GM13976 (cell line): ENCODE data around the gene MED8.
"Not testable (repeated sequence)": the region's sequence is repeated elsewhere in the genome, so short reads cannot be mapped to it uniquely, and the experiment has no call there.

Experiments
- DNase-seq: peaks from one replicate; pipeline ENCODE4 v3.0.0; 2012; ENCODE audit warnings: low spot score
- in situ Hi-C: fragments of 300-500 bp; cut with MboI; formaldehyde crosslinking; loops from one replicate; pipeline ENCODE4 v1.12.0; 2022; ENCODE audit warnings: low sequenced_read_pairs, mixed read lengths, inconsistent platforms; ENCODE audit not compliant: unreplicated experiment
- TF ChIP-seq, protein P1 (sequence below): IDR thresholded peaks from 2 replicates; pipeline ENCODE4 v1.5.1; 2012; ENCODE audit warnings: borderline replicate concordance, mild to moderate bottlenecking; ENCODE audit not compliant: insufficient read depth; ENCODE audit errors: extremely low read depth, missing control alignments, control extremely low read depth

MED8 gene

DNA sequence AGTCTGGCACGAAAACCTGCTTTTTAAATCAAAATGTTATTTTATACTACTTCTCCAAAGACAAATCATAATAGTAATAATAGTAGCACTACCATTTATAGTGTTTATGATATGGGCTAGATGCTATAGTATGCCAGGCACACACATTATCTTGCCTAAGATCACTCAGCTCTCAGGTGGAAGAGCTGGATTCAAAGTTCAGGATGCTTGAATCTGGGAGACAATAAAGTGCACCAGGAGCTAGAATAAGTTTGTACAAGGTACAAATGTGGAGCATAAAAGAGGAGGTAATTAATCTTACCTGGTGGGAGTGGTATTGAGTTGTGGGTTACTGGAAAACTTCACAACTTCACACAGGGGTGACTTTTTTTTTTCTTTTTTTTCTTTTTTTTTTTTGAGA is 11.8 kb downstream of the MED8 start:
- TF ChIP-seq, protein P1, sequence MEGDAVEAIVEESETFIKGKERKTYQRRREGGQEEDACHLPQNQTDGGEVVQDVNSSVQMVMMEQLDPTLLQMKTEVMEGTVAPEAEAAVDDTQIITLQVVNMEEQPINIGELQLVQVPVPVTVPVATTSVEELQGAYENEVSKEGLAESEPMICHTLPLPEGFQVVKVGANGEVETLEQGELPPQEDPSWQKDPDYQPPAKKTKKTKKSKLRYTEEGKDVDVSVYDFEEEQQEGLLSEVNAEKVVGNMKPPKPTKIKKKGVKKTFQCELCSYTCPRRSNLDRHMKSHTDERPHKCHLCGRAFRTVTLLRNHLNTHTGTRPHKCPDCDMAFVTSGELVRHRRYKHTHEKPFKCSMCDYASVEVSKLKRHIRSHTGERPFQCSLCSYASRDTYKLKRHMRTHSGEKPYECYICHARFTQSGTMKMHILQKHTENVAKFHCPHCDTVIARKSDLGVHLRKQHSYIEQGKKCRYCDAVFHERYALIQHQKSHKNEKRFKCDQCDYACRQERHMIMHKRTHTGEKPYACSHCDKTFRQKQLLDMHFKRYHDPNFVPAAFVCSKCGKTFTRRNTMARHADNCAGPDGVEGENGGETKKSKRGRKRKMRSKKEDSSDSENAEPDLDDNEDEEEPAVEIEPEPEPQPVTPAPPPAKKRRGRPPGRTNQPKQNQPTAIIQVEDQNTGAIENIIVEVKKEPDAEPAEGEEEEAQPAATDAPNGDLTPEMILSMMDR: no peak
- in situ Hi-C loops: no loop called here
- DNase-seq: no peak

DNA sequence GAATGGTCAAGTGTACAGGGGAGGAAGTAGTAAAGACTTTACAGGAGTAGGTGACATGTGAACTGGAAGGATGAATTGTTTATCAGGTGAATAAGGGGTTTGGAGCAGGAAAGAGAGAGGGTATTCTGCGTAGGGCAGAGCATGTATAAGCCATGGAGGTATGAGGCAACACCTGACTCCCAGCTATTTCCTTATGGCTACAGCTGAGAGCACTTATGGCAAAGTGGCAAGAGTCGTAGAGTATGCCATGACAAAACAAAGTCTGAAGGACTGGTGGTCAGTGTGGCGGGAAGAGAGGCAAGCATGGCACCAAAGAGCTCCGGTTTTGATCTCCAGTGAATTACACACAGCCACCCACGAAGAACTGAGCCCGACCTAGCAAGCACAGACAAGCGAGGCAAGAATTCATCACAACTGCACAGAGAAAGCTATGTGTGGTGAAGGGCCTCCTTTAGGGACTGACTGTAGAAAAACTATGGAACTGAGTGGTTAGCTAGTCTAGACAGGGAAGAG is 12.8 kb downstream of the MED8 start:
- no peak for DNase-seq
- TF ChIP-seq, protein P1: no peak
- in situ Hi-C loops: no loop called here

DNA sequence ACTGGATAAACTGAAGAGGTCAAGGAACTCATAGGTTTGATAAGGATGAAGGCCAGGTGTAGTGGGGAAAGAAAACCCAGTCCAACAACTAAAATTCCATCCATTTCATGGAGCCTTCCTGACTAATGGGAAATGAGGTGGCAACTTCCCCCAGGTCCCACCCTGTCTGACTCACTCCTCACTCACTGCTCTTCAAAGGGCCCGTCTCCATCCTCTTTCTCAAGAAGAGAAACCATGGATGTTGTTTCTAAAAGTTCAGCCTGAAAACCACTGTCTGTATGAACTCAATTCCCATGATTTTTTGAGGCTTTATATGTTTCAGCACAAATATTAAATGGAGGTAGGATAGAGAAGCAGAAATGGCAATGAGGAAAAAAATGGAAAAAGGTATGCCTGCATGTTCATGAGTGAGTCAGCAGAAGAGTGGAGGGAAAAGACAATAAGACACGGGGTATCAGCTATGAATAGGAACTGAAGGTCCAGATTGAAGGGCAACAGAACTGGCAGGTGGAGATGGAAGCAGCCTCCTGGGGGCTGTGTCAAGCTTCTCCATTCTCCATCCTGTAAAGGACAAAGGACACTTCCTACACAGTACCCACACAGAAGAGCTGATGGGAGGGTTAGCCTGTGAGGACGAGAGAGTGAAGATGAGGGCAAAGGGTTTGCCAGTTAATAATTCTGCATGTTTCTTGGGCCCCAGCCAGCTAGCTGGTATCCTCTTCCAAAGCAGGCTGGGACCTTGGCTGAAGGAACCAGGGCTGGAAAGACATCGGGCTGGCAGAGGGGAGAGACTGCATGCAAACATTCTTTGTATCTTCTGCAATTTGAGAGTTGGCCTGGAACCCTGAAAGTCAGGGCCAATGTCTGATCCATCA is 16.3 kb downstream of the MED8 start:
- TF ChIP-seq, protein P1: no peak
- in situ Hi-C loops: loop anchor here (25.0 kb wide), 1 partner anchor 136 kb away; no protein-coding TSS in a partner anchor

DNA sequence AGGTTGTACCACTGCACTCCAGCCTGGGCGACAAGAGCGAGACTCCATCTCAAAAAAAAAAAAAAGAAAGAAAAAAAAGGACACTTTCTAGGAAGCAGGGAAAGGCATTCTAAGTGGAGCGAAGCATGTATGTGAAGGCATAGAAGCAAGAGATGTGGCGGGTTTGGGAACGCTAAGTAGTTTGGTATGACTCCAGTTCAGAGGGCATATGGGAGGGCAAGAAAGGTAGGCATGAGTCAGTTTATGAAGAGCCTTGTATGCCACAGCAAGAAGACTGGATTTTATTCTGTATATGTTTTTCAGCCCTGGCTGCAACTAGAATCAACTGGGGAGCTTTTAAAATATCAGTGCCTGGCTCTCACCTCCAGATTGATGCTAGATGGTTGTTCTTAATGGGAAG is 17.4 kb downstream of the MED8 start:
- TF ChIP-seq, protein P1: no peak
- DNase-seq: no peak
- in situ Hi-C loops: loop anchor here (25.0 kb wide), 1 partner anchor 135 kb away; no protein-coding TSS in a partner anchor

More for the DNA sequence above, 16.3 kb downstream of the MED8 start:
- no peak for DNase-seq

DNA sequence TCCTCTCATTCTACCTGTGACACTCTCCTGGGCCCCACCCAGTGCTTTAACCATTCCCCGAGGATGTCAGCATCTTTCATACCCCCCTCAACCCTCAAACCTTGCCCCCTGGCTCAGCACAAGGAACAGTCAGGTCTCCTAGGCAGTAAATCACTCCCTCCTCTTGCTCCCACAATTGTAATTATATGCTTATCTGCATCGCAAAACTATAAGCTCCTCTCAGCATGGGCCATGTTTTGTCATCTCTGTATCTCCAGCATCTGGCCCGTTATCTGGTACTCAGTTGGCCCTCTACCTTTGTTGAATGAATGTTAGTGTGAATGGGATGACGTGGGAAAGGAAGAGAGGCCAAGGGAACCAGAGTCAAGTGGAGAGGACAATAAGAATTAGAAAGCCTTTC is 19.0 kb downstream of the MED8 start:
- TF ChIP-seq, protein P1: no peak
- DNase-seq: no peak
- in situ Hi-C loops: loop anchor here (25.0 kb wide), 1 partner anchor 133 kb away; no protein-coding TSS in a partner anchor

DNA sequence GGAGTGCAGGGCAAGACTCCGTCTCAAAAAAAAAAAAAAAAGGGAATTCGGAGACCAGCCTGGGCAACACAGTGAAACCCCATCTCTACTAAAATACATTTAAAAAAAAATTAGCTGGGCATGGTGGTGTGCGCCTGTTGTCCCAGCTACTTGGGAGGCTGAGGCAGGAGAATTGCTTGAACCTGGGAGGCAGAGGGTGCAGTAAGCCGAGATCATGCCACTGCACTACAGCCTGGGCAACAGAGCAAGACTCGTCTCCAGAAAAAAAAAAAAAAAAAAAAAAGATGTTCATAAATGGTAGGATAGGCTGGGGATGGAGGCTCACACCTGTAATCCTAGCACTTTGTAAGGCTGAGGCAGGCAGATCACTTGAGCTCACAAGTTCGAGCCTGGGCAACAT is 19.8 kb downstream of the MED8 start:
- in situ Hi-C loops: loop anchor here (25.0 kb wide), 1 partner anchor 132 kb away; no protein-coding TSS in a partner anchor
- not testable (repeated sequence) for DNase-seq

DNA sequence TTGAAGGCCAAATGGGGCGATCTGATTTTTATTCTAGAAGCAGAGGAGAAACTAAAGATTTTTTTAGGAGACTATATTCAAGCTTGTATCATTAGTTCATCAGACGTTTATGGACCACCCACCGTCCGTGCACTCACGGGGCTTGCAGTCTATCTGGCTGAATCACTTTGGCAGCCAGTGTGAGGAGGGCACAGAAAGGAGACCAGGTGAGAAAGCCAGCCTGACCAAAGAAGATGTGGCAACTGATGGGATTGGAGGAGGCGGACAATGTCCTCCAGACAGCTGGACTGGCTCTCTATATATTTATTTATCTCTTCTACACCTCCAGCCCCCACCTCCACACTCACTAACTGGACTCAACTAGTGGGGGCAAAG is 21.0 kb downstream of the MED8 start:
- in situ Hi-C loops: loop anchor here (25.0 kb wide), 1 partner anchor 131 kb away; no protein-coding TSS in a partner anchor
- DNase-seq: no peak
- TF ChIP-seq, protein P1: no peak
